ENCODE data around the gene C19orf33. TPM values are rescaled to one million over a fixed set of nuclear protein-coding genes. Genes with fewer than 3 reads are reported as not detected.

Gene C19orf33
- total RNA-seq, 6 experiments from 2014 or later = 1.8 TPM; not detected in 5

DNA sequence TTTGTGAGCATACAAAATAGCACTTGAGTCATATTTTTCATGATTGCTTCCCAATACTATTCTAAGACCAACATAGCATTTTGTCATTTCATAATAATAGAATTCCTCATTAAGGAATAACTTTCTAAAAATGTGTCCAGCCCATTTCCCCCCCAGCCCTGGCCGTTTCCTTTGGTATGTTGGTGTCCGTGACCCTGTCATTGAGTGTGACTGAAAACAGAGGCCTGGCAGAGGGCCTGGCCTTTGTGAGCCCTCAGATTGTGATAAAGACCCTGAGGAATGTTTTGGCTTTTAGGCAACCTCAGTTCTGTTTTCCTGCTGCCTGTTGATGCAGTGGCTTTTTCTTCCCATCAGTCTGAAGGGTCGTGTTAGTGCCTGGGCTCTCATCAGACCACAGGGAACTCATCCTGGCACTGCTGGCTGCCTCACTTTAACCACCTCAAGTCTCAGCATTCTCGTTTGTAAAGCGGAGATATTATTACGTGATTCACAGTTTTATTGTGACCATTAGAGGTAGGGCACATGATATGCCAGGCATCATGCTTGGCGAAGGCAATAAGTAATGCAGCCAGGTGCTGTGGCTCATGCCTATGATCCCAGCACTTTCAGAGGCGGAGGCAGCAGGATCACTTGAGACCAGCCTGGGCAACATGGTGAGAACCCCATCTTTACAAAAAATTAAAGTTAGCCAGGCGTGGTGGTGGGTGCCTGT is 25.9 kb upstream of the C19orf33 start:
- Histone ChIP-seq H3K27ac (peak overlapping the region; percentile 20 to 40 (median 37)), H3K27me3 (no peaks in the 10 kb centered on the region), H3K36me3 (no peaks in the 10 kb centered on the region), H3K4me3 (no peak overlapping the region), H3K9me3 (no peaks in the 10 kb centered on the region), H3K4me1 (no peaks in the 10 kb centered on the region)
- DNase-seq (peak in 2 of 3 donors; percentile 54 to 62), ATAC-seq (peak; percentile 75 to 84 (median 82))
- WGBS (ENCODE audit: insufficient coverage, low coverage, low lambda C conversion rate, missing lambda C conversion rate) = 64% methylated on average over 8 of the region's 9 CpGs
- TF ChIP-seq, protein P1, sequence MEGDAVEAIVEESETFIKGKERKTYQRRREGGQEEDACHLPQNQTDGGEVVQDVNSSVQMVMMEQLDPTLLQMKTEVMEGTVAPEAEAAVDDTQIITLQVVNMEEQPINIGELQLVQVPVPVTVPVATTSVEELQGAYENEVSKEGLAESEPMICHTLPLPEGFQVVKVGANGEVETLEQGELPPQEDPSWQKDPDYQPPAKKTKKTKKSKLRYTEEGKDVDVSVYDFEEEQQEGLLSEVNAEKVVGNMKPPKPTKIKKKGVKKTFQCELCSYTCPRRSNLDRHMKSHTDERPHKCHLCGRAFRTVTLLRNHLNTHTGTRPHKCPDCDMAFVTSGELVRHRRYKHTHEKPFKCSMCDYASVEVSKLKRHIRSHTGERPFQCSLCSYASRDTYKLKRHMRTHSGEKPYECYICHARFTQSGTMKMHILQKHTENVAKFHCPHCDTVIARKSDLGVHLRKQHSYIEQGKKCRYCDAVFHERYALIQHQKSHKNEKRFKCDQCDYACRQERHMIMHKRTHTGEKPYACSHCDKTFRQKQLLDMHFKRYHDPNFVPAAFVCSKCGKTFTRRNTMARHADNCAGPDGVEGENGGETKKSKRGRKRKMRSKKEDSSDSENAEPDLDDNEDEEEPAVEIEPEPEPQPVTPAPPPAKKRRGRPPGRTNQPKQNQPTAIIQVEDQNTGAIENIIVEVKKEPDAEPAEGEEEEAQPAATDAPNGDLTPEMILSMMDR (IDR thresholded peaks at IDR 0.05) = no peak
- intact Hi-C loops (cut with DNase I) = no loop called here

DNA sequence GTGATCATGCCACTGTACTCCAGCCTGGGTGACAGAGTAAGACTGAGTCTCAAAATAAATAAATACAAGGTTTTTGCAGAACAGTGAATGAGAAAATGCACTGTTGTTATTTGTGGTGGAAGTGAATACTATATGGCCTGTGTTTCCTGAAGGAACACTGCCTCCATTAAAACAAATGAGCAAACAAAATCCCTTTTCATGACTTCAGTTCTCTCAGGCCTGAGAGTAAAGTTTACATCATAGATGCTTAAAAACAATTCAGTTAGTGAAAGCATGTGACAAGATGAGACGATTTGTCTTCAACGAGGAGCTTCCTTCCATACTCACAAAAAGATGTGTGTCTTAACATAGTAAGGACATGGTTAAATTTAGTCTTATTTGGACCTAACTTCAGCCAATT is 25.3 kb upstream of the C19orf33 start:
- intact Hi-C loops (cut with DNase I) = no loop called here
- ATAC-seq (no peak), DNase-seq (no peak)
- WGBS (ENCODE audit: insufficient coverage, low coverage, low lambda C conversion rate, missing lambda C conversion rate) = 40% methylated on average over 2 of the region's 2 CpGs
- Histone ChIP-seq H3K4me1 (no peaks in the 10 kb centered on the region), H3K36me3 (no peaks in the 10 kb centered on the region), H3K27ac (peak overlapping the region in 2 of 3 donors; percentile 37 to 40), H3K9me3 (no peaks in the 10 kb centered on the region), H3K4me3 (no peak overlapping the region), H3K27me3 (no peaks in the 10 kb centered on the region)
- TF ChIP-seq, protein P1 (IDR thresholded peaks at IDR 0.05) = no peak
- TF ChIP-seq POLR2A (IDR thresholded peaks at IDR 0.05) = no peak

DNA sequence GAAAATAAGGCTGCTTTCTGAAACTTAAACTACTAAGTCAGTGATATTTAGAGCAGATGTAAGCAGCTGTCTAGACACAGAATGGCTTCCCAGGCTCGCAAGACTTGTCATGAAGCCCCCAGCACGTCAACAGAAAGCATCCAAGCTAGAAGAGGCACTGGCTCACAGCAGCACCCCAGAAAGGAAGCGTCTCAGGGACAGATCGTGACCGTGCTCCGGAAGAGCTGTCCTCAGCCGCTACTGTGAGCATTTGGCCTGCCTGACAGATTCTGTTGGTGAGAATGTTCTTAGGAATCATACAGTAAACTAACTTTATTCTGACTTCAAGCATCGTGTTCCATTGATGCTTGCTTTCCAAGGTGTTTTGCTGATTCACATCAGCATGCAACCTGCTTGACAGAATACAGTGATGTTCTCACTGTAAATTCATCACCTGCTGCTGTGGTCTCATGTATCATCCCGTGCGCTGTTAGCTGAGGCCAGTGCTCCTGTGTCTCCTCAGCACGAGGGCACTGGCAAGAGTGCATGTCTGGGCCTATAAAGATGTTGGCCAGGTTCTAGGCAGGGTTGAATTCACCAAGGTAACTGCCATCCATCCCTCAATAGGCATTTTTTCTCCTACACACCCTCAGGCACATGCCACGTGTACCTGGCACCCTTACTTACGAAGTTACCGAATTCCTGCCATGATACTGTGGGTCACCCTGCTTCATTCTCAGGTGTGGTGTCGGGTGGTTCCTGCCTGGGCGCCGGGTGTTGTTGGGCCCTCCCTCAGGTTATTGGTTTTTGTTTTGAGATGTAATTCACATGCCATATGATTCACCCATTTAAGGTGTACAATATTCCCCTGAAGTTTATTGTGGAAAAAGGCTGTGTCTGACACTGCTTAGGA is 23.8 kb upstream of the C19orf33 start:
- ATAC-seq (peak in 2 of 4 donors; percentile 27 to 61), DNase-seq (no peak)
- 68% methylated on average over 13 of the region's 17 CpGs for WGBS (ENCODE audit: insufficient coverage, low coverage, low lambda C conversion rate, missing lambda C conversion rate)
- TF ChIP-seq, protein P1 (IDR thresholded peaks at IDR 0.05) = no peak
- TF ChIP-seq POLR2A (IDR thresholded peaks at IDR 0.05) = no peak
- peak overlapping the region; percentile 9 to 22 (median 18) for H3K27ac ChIP-seq
- H3K27me3 ChIP-seq = no peaks in the 10 kb centered on the region
- H3K4me1 ChIP-seq = peaks cover 0 to 3% (median 0%) of the 10 kb centered on the region in 4 donors
- no peaks in the 10 kb centered on the region for H3K9me3 ChIP-seq
- H3K36me3 ChIP-seq = no peaks in the 10 kb centered on the region
- H3K4me3 ChIP-seq = no peak overlapping the region
- intact Hi-C loops (cut with DNase I) = no loop called here

DNA sequence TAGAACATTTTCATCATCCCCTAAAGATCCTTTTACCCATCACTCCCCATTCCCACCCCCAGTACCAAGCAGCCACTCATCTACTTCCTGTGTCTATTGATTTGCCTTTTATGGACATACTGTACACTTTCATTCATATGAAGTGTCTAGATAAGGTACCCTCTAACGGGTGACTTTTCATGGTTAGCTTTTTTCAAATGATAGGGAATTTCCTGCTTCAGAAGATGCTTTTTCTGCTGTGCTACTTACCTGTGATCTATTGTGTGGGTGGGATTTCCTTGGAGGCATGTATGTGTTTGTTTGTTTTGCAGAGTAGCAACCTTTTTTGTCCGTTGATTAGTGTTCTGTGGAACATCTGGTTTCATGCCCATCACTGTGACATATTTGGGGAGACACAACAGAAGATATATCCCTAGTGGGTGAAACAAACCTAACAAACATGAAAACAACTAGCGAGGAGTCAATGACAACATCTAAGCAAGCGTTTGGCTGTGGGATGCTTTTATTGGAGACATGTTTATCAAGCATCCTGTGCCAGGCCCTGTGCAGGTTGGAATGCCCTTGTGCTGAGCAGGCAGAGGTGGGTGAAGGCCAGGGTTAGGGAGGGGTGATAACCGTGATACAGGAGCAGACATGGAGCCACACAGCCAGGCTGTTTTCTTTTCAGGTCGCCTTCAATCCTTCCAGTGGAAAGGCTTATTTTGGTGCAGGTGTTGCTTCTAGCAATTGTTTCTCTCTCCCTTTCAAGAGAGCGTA is 22.1 kb upstream of the C19orf33 start:
- no peak for TF ChIP-seq POLR2A (IDR thresholded peaks at IDR 0.05)
- TF ChIP-seq, protein P1 (IDR thresholded peaks at IDR 0.05) = no peak
- H3K4me1 ChIP-seq = peaks cover 0 to 3% (median 0%) of the 10 kb centered on the region in 4 donors
- DNase-seq (no peak), ATAC-seq (no peak)
- no peaks in the 10 kb centered on the region for H3K36me3 ChIP-seq
- H3K9me3 ChIP-seq = no peaks in the 10 kb centered on the region
- no peaks in the 10 kb centered on the region for H3K27me3 ChIP-seq
- intact Hi-C loops (cut with DNase I) = no loop called here
- no peak overlapping the region for H3K27ac ChIP-seq
- no peak overlapping the region for H3K4me3 ChIP-seq
- WGBS (ENCODE audit: insufficient coverage, low coverage, low lambda C conversion rate, missing lambda C conversion rate) = 72% methylated on average over 5 of the region's 7 CpGs
